Hematopoietic multipotent progenitor cell treated with erythropoietin and hydrocortisone succinate and interleukin-3 and kit ligand, for 17 days (in vitro differentiated cells): Measurements from ENCODE around the gene PLCD1.

Source experiments
- DNase-seq: peaks from one replicate; pipeline ENCODE4 v3.0.0-alpha.2; 2015; ENCODE audit warnings: low spot score

PLCD1 gene

GRCh38 chr3:38016847-38017444, 12.5 kb downstream of the PLCD1 start:
- DNase-seq = no peak

GRCh38 chr3:38016410-38016809, 13.0 kb downstream of the PLCD1 start:
- no peak for DNase-seq

GRCh38 chr3:38015984-38016383, 13.5 kb downstream of the PLCD1 start:
- DNase-seq = no peak

DNA sequence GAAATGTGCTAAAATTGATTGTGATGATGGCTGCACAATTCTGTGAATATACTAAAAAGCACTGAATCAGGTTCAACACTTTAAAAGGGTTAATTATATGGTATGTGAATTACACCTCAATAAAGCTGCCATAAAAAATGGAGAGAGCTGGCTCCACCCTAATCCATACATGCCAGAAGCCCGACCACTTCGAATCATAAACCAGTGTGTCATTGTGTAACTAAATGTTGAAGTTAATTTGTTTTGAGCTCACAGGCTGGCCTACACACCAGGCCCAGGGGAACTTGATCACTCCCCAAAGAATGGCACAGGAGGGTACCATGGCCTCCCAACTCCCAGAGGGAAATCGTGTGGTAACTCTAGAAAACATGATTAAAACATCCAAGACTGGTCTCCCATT, 14.0 kb downstream of the PLCD1 start:
- DNase-seq = no peak

DNA sequence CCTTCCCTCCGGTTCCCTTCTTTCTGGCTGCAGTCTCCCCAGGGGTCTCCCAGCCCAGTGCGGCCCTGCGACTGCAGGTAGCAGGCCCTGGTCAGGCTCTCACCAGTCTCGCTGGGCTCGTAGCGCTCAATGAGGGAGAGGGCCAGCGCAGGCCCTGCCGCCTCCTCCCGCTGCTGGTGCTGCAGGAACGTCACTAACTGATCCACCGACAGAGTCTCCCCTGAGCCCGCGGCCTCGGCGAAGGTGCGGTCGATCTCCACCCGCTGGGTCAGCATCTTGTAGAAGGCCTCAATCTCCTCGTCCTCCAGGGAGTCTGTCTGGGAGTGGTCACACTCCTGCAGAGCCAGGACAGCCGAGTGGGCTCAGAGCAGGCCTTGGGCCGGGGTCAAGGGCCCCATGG, 18.3 kb downstream of the PLCD1 start:
- no peak for DNase-seq

- no peak for DNase-seq
These were observed 19.4 kb downstream of the PLCD1 start for GRCh38 chr3:38009807-38010591.

- no peak for DNase-seq
These were observed 20.4 kb downstream of the PLCD1 start for GRCh38 chr3:38008971-38009580.

- DNase-seq = no peak
These were observed 21.2 kb downstream of the PLCD1 start for GRCh38 chr3:38008191-38008701.

DNA sequence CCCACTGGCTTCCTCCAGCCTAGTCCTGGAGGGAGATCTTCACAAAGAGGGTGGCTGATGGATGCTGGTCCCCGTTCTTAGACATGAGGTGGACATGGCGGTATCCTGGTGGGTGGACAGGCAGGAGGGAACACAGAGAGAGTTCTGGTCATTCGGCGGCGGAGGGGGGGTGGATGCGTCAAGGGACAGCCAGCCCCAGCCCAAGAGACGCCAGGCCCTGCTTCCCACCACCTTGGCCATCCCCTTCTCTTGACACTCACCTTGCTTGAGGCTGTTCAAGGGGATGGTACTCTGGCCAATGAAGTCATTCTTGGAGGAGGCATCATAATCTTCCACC, 21.7 kb downstream of the PLCD1 start:
- no peak for DNase-seq

GRCh38 chr3:38006445-38006995, 22.9 kb downstream of the PLCD1 start:
- no peak for DNase-seq

GRCh38 chr3:38006031-38006430, 23.4 kb downstream of the PLCD1 start:
- DNase-seq = no peak

- no peak for DNase-seq
These were observed 24.1 kb downstream of the PLCD1 start for GRCh38 chr3:38005076-38006020.

- peak; percentile 48 for DNase-seq
These were observed 24.9 kb downstream of the PLCD1 start for GRCh38 chr3:38004415-38005075.

DNA sequence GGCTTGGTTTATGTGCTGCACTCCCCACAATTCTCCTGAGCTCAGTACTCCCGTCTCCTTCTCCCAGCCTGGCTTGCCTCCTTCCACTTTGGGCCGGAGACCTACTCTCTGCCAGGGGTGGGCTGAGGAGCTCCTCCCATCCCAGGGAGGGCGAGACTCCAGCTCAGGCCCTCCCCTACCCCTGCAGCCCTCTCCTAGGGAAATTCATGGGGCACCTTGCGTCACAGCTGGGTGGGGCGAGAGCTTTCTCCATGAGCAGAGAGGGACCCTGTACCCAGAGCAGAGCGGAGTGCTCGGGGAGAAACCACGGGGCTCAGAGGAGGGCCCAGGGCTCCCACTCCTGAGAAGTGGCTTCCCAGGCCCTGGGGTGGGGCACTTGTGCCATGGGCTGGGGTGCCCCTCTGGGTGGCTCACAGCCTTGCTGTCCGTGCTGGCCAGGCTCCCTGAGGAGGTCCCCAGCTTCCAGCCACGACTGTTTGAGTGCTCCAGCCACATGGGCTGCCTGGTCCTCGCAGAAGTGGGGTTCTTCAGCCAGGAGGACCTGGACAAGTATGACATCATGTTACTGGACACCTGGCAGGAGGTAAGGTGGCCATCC, 25.5 kb downstream of the PLCD1 start:
- no peak for DNase-seq

- DNase-seq = peak; percentile 34
These were observed 26.0 kb downstream of the PLCD1 start for GRCh38 chr3:38003371-38003816.

- no peak for DNase-seq
These were observed 26.5 kb downstream of the PLCD1 start for GRCh38 chr3:38002940-38003339.

GRCh38 chr3:38002291-38002876, 27.1 kb downstream of the PLCD1 start:
- DNase-seq = no peak

- no peak for DNase-seq
These were observed 27.9 kb downstream of the PLCD1 start for GRCh38 chr3:38001456-38002081.

- DNase-seq = no peak
These were observed 28.4 kb downstream of the PLCD1 start for GRCh38 chr3:38000965-38001455.
